ENCODE measurements around the gene GLRX5.

GLRX5 gene

GRCh38 chr14:95538801-95539509 lies 4.1 kb downstream of the GLRX5 start:
- Histone ChIP-seq H3K36me3 (ENCODE audit: control insufficient read depth, insufficient read depth, low read length) (peaks cover under 1% of the 10 kb centered on the region), H3K27me3 (ENCODE audit: control insufficient read depth, insufficient read depth, low read length) (no peaks in the 10 kb centered on the region; the same call in 1 of the 2 replicates), H3K9ac (ENCODE audit: low read depth, low read length) (no peak overlapping the region), H3K27ac (ENCODE audit: low read depth, low read length) (no peak overlapping the region), H3K4me1 (ENCODE audit: control insufficient read depth, insufficient read depth, low read length) (0 out of 2 replicates have a peak, but pooled peaks cover 6% of the 10 kb centered on the region), H3K9me3 (ENCODE audit: control insufficient read depth, insufficient read depth, low read length) (no peaks in the 10 kb centered on the region), H3K4me3 (ENCODE audit: low read depth, low read length) (no peak overlapping the region)

GRCh38 chr14:95540236-95540855 lies 5.5 kb downstream of the GLRX5 start:
- Histone ChIP-seq H3K9me3 (ENCODE audit: control insufficient read depth, insufficient read depth, low read length) (no peaks in the 10 kb centered on the region), H3K9ac (ENCODE audit: low read depth, low read length) (no peak overlapping the region), H3K36me3 (ENCODE audit: control insufficient read depth, insufficient read depth, low read length) (peaks cover 8% of the 10 kb centered on the region), H3K4me1 (ENCODE audit: control insufficient read depth, insufficient read depth, low read length) (0 out of 2 replicates have a peak, but pooled peaks cover 6% of the 10 kb centered on the region), H3K27ac (ENCODE audit: low read depth, low read length) (no peak overlapping the region), H3K27me3 (ENCODE audit: control insufficient read depth, insufficient read depth, low read length) (no peaks in the 10 kb centered on the region; the same call in 1 of the 2 replicates), H3K4me3 (ENCODE audit: low read depth, low read length) (no peak overlapping the region)

DNA sequence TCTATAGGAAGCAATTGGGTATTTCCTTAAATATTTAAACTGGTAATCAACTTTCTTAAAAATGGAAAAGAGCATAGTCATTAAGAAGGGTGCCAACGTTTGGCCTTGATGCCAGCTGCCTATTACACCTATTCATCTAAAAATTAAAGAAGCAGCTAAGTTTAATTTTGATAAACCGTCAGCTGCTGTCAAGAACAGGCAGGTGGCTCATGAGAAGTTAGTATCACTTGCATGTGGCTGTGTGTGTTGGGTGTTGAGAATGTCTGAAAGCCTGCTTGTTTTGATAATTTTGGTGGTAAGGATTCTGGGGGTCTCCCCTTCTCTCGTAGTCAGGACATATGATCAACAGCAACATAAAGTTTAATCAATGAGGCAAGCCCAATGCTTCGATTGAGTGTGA lies 6.5 kb downstream of the GLRX5 start:
- no peaks in the 10 kb centered on the region; the same call in 1 of the 2 replicates for H3K27me3 ChIP-seq (ENCODE audit: control insufficient read depth, insufficient read depth, low read length)
- no peaks in the 10 kb centered on the region for H3K4me1 ChIP-seq (ENCODE audit: control insufficient read depth, insufficient read depth, low read length)
- H3K9me3 ChIP-seq (ENCODE audit: control insufficient read depth, insufficient read depth, low read length): no peaks in the 10 kb centered on the region
- H3K27ac ChIP-seq (ENCODE audit: low read depth, low read length): no peak overlapping the region
- H3K36me3 ChIP-seq (ENCODE audit: control insufficient read depth, insufficient read depth, low read length): peaks cover 16% of the 10 kb centered on the region
- no peak overlapping the region for H3K4me3 ChIP-seq (ENCODE audit: low read depth, low read length)
- H3K9ac ChIP-seq (ENCODE audit: low read depth, low read length): no peak overlapping the region

DNA sequence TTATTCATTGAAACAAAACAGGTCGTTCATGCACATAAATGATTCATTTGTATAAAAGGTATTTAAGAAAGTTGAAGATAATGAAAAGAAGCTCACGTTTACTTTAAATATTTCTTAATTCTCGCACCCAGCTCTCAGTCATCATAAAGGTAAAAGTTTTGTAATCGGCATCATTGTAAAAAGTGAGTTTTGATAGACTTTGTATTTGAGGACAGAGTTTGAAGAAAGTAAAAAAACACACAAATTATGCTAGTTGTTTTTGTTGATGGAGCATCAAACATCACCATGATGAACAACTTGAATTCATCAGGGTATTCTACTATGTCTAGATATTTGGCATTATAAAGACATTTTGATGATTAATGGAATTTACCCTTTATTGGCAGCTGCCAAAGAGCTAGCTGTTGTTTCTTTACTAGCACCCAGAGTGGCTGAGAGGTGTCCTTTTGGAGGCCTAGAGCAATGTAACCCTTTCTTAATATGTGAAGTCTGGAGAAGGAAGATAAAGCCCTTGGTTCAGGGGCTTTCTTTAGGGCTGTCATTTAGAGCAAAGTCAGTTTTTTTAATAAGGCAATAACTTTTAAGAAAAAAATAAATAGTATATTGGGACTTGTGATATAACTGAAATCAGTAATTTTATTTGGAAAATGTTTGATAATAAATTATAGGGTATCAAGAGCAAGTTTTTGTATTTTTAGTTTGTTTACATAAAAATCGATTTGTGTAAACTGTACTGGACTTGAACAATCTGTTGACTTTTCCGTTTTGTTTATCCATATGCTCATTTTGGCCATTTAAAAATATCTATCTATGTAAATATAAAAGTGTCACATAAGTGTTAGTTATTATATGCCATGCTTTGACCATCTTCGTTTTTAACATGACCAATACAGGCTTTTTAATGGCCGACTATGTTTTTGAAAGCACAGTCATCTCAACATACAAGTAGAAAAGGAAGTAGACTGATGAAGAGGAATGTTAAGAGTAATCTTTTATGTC lies 7.4 kb downstream of the GLRX5 start:
- H3K9me3 ChIP-seq (ENCODE audit: control insufficient read depth, insufficient read depth, low read length): no peaks in the 10 kb centered on the region
- H3K4me1 ChIP-seq (ENCODE audit: control insufficient read depth, insufficient read depth, low read length): no peaks in the 10 kb centered on the region
- no peak overlapping the region for H3K9ac ChIP-seq (ENCODE audit: low read depth, low read length)
- H3K27ac ChIP-seq (ENCODE audit: low read depth, low read length): no peak overlapping the region
- no peak overlapping the region for H3K4me3 ChIP-seq (ENCODE audit: low read depth, low read length)
- peaks cover 16% of the 10 kb centered on the region for H3K36me3 ChIP-seq (ENCODE audit: control insufficient read depth, insufficient read depth, low read length)
- H3K27me3 ChIP-seq (ENCODE audit: control insufficient read depth, insufficient read depth, low read length): no peaks in the 10 kb centered on the region

- Histone ChIP-seq H3K27ac (ENCODE audit: low read depth, low read length) (no peak overlapping the region), H3K36me3 (ENCODE audit: control insufficient read depth, insufficient read depth, low read length) (peaks cover 16% of the 10 kb centered on the region), H3K9ac (ENCODE audit: low read depth, low read length) (no peak overlapping the region), H3K9me3 (ENCODE audit: control insufficient read depth, insufficient read depth, low read length) (no peaks in the 10 kb centered on the region), H3K4me3 (ENCODE audit: low read depth, low read length) (no peak overlapping the region), H3K27me3 (ENCODE audit: control insufficient read depth, insufficient read depth, low read length) (no peaks in the 10 kb centered on the region), H3K4me1 (ENCODE audit: control insufficient read depth, insufficient read depth, low read length) (no peaks in the 10 kb centered on the region)
These were observed 8.2 kb downstream of the GLRX5 start for GRCh38 chr14:95543021-95543420.

- Histone ChIP-seq H3K36me3 (ENCODE audit: control insufficient read depth, insufficient read depth, low read length) (peaks cover 16% of the 10 kb centered on the region), H3K27ac (ENCODE audit: low read depth, low read length) (no peak overlapping the region), H3K9ac (ENCODE audit: low read depth, low read length) (no peak overlapping the region), H3K4me1 (ENCODE audit: control insufficient read depth, insufficient read depth, low read length) (no peaks in the 10 kb centered on the region), H3K27me3 (ENCODE audit: control insufficient read depth, insufficient read depth, low read length) (no peaks in the 10 kb centered on the region), H3K9me3 (ENCODE audit: control insufficient read depth, insufficient read depth, low read length) (no peaks in the 10 kb centered on the region), H3K4me3 (ENCODE audit: low read depth, low read length) (no peak overlapping the region)
These were observed 9.7 kb downstream of the GLRX5 start for GRCh38 chr14:95544588-95544987.

- H3K4me3 ChIP-seq (ENCODE audit: low read depth, low read length): no peak overlapping the region
- peaks cover 16% of the 10 kb centered on the region for H3K36me3 ChIP-seq (ENCODE audit: control insufficient read depth, insufficient read depth, low read length)
- no peak overlapping the region for H3K27ac ChIP-seq (ENCODE audit: low read depth, low read length)
- H3K9ac ChIP-seq (ENCODE audit: low read depth, low read length): no peak overlapping the region
- H3K9me3 ChIP-seq (ENCODE audit: control insufficient read depth, insufficient read depth, low read length): no peaks in the 10 kb centered on the region
- no peaks in the 10 kb centered on the region for H3K4me1 ChIP-seq (ENCODE audit: control insufficient read depth, insufficient read depth, low read length)
- H3K27me3 ChIP-seq (ENCODE audit: control insufficient read depth, insufficient read depth, low read length): no peaks in the 10 kb centered on the region
These were observed 10.8 kb downstream of the GLRX5 start for GRCh38 chr14:95545515-95546168.

GRCh38 chr14:95547272-95547625 lies 12.4 kb downstream of the GLRX5 start:
- H3K4me1 ChIP-seq (ENCODE audit: control insufficient read depth, insufficient read depth, low read length): no peaks in the 10 kb centered on the region
- no peaks in the 10 kb centered on the region for H3K9me3 ChIP-seq (ENCODE audit: control insufficient read depth, insufficient read depth, low read length)
- H3K36me3 ChIP-seq (ENCODE audit: control insufficient read depth, insufficient read depth, low read length): peaks cover 16% of the 10 kb centered on the region

DNA sequence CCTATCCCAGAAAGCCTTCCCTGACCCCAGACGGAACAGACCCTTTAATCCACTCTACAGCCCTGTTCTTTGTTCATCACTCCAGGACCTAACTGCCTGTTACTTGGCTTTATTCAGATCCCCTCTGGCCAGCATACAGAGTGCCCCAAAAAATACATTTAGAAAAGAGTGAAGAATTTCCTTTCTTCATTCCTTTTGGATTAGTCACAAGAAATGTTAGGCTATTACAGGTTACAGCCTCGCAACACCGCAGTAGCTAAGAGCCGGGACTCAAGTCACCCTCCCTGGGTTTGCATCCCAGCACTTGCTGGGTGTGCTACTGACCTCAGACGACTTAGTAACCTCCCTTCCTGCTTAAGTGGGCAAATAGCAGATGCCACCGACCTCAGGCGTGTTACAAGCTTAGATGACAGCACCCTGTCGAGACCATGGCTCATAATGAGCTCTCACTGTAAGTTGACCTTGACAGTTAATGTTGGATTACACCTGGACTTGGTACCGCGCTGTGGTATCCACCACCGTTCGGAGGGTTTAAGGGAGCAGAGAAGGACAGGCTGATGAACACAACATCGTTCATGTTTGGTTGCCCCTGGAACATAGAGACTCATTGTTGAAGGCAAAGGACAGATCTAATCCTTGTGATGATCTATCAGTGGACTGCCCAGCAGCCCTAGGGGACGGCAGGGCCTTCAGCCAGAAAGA lies 12.9 kb downstream of the GLRX5 start:
- Histone ChIP-seq H3K9ac (ENCODE audit: low read depth, low read length) (no peak overlapping the region), H3K9me3 (ENCODE audit: control insufficient read depth, insufficient read depth, low read length) (no peaks in the 10 kb centered on the region), H3K27ac (ENCODE audit: low read depth, low read length) (peak overlapping the region; percentile 69), H3K4me1 (ENCODE audit: control insufficient read depth, insufficient read depth, low read length) (no peaks in the 10 kb centered on the region), H3K27me3 (ENCODE audit: control insufficient read depth, insufficient read depth, low read length) (no peaks in the 10 kb centered on the region), H3K4me3 (ENCODE audit: low read depth, low read length) (no peak overlapping the region), H3K36me3 (ENCODE audit: control insufficient read depth, insufficient read depth, low read length) (peaks cover 16% of the 10 kb centered on the region)

More at GRCh38 chr14:95547272-95547625, 12.4 kb downstream of the GLRX5 start:
- H3K27ac ChIP-seq (ENCODE audit: low read depth, low read length): peak overlapping the region; percentile 69
- no peaks in the 10 kb centered on the region for H3K27me3 ChIP-seq (ENCODE audit: control insufficient read depth, insufficient read depth, low read length)
- H3K9ac ChIP-seq (ENCODE audit: low read depth, low read length): no peak overlapping the region
- no peak overlapping the region for H3K4me3 ChIP-seq (ENCODE audit: low read depth, low read length)

- Histone ChIP-seq H3K27me3 (ENCODE audit: control insufficient read depth, insufficient read depth, low read length) (no peaks in the 10 kb centered on the region), H3K36me3 (ENCODE audit: control insufficient read depth, insufficient read depth, low read length) (peaks cover 16% of the 10 kb centered on the region), H3K27ac (ENCODE audit: low read depth, low read length) (no peak overlapping the region), H3K9ac (ENCODE audit: low read depth, low read length) (no peak overlapping the region), H3K9me3 (ENCODE audit: control insufficient read depth, insufficient read depth, low read length) (no peaks in the 10 kb centered on the region), H3K4me3 (ENCODE audit: low read depth, low read length) (no peak overlapping the region), H3K4me1 (ENCODE audit: control insufficient read depth, insufficient read depth, low read length) (no peaks in the 10 kb centered on the region)
These were observed 13.6 kb downstream of the GLRX5 start for GRCh38 chr14:95548328-95548929.
